B cell (primary cell): ENCODE results near the gene C4BPB. TPM values are rescaled to one million over a fixed set of nuclear protein-coding genes. Genes with fewer than 3 reads are reported as not detected.

Source experiments
- ATAC-seq: fragments of 200-7000 bp; cut with Tn5 transposase; one replicate; pipeline ENCODE4 v1.10.0; 2021; ENCODE audit warnings: low read depth, mild to moderate bottlenecking, moderate number of reproducible peaks, moderate library complexity
- CTCF ChIA-PET: fragments of 350-600 bp; sonication (Branson Sonifier 250); formaldehyde crosslinking; loops from one replicate; lab custom pipeline; 2021; ENCODE audit warnings: antibody characterized with exemption, inconsistent platforms; lab: Charles Lee
- POLR2A ChIA-PET: fragments of 350-600 bp; sonication (Branson Sonifier 250); formaldehyde crosslinking; loops from one replicate; lab custom pipeline; 2021; ENCODE audit warnings: antibody characterized with exemption; lab: Charles Lee
- DNase-seq: peaks from one replicate; pipeline ENCODE4 v3.0.0; 2013
- H2AFZ ChIP-seq: 2 replicates; pipeline ENCODE4 v1.6.1; 2012; ENCODE audit warnings: mild to moderate bottlenecking, low read depth, low read length; ENCODE audit not compliant: insufficient read depth, poor library complexity, severe bottlenecking
- H3K27ac ChIP-seq, 2 donors: 1 replicate in 1 of 2; 2 replicates in 1 of 2; pipeline ENCODE4 v1.5.1; 2012 to 2013; ENCODE audit warnings: low read length in 2 of 2, mild to moderate bottlenecking in 2 of 2, moderate library complexity in 1 of 2
- H3K27me3 ChIP-seq, 4 experiments: fragments of 200-600 bp in 1 of 4; sonication (generic) in 1 of 4; replicated peaks in 1 of 4; 1 replicate in 2 of 4; 2 replicates in 2 of 4; pipeline versions ENCODE4 v1.6.1 to v1.7.0; 2013 to 2016; ENCODE audit warnings: low read length in 3 of 4, mild to moderate bottlenecking in 2 of 4, mixed read lengths in 1 of 4, moderate library complexity in 1 of 4; ENCODE audit not compliant: insufficient read depth in 4 of 4, control insufficient read depth in 3 of 4; ENCODE audit errors: control extremely low read depth in 1 of 4
- H3K36me3 ChIP-seq, 2 experiments: replicated peaks in 1 of 2; 1 replicate in 1 of 2; 2 replicates in 1 of 2; pipeline versions ENCODE4 v1.6.1 to v1.7.1; 2013; ENCODE audit warnings: low read length in 1 of 2; ENCODE audit not compliant: insufficient read depth in 2 of 2, control insufficient read depth in 1 of 2; ENCODE audit errors: control extremely low read depth in 1 of 2, extremely low read depth in 1 of 2
- H3K4me1 ChIP-seq, 2 donors: fragments of 200-600 bp in 1 of 2; sonication (generic) in 1 of 2; 1 replicate in 1 of 2; 2 replicates in 1 of 2; pipeline versions ENCODE4 v1.5.1 to v1.6.1; 2013 to 2017; ENCODE audit warnings: low read length in 2 of 2; ENCODE audit not compliant: control insufficient read depth in 2 of 2, insufficient read depth in 2 of 2
- H3K4me2 ChIP-seq: replicated peaks from 2 replicates; pipeline ENCODE3; 2012; ENCODE audit warnings: mild to moderate bottlenecking, low read depth, low read length; ENCODE audit not compliant: poor library complexity, severe bottlenecking
- H3K4me3 ChIP-seq, 5 experiments: fragments of 200-600 bp in 1 of 5; sonication (generic) in 1 of 5; 1 replicate in 3 of 5; 2 replicates in 2 of 5; pipeline versions ENCODE4 v1.5.1 to v1.7.0; 2011 to 2016; ENCODE audit warnings: low read length in 4 of 5, mild to moderate bottlenecking in 4 of 5, low read depth in 2 of 5, control low read depth in 1 of 5, moderate library complexity in 1 of 5; ENCODE audit not compliant: insufficient read depth in 1 of 5; ENCODE audit errors: control extremely low read depth in 1 of 5, extremely low read depth in 1 of 5
- H3K79me2 ChIP-seq: fragments of 200-600 bp; sonication (generic); one replicate; pipeline ENCODE4 v1.6.0; 2016; ENCODE audit warnings: low read length; ENCODE audit not compliant: control insufficient read depth, insufficient read depth
- H3K9ac ChIP-seq: fragments of 200-600 bp; sonication (generic); 2 replicates; pipeline ENCODE4 v1.6.1; 2017; ENCODE audit warnings: mild to moderate bottlenecking, low read length, moderate library complexity
- H3K9me3 ChIP-seq, 3 donors: one replicate each; pipeline versions ENCODE4 v1.6.1 to v1.7.1; 2013; ENCODE audit warnings: low read length in 2 of 3; ENCODE audit not compliant: control insufficient read depth in 2 of 3, insufficient read depth in 1 of 3; ENCODE audit errors: control extremely low read depth in 1 of 3
- H4K20me1 ChIP-seq: 2 replicates; pipeline ENCODE4 v1.6.0; 2012; ENCODE audit warnings: mild to moderate bottlenecking, low read length; ENCODE audit not compliant: insufficient read depth, control insufficient read depth, poor library complexity, severe bottlenecking
- H3K27ac Mint-ChIP-seq: one replicate; pipeline ENCODE4 v1.8.0; 2021; ENCODE audit warnings: mixed read lengths
- H3K27me3 Mint-ChIP-seq: one replicate; pipeline ENCODE4 v1.8.0; 2021; ENCODE audit warnings: mixed read lengths
- H3K4me1 Mint-ChIP-seq: one replicate; pipeline ENCODE4 v1.8.0; 2021; ENCODE audit warnings: mixed read lengths
- H3K4me3 Mint-ChIP-seq: one replicate; pipeline ENCODE4 v1.8.0; 2021; ENCODE audit warnings: mixed read lengths
- H3K9me3 Mint-ChIP-seq: one replicate; pipeline ENCODE4 v1.8.0; 2022; ENCODE audit warnings: mixed read lengths; ENCODE audit not compliant: insufficient read depth
- CTCF ChIP-seq: fragments of 200-600 bp; IDR thresholded peaks from one replicate; pipeline ENCODE4 v1.8.0; 2022; ENCODE audit warnings: antibody characterized with exemption, mild to moderate bottlenecking
- EZH2 ChIP-seq: IDR thresholded peaks from 2 replicates; pipeline ENCODE4 v1.6.1; 2012; ENCODE audit warnings: borderline replicate concordance, low read depth, mild to moderate bottlenecking, moderate library complexity, low read length; ENCODE audit not compliant: insufficient read depth, poor library complexity, severe bottlenecking
- WGBS: methylation state at CpG from one replicate; pipeline ENCODE4 v1.1.5; 2013; ENCODE audit warnings: missing lambda C conversion rate; ENCODE audit not compliant: insufficient coverage; 5-methylcytosine and 5-hydroxymethylcytosine counted together
- intact Hi-C: fragments of 100-400 bp; cut with micrococcal nuclease; formaldehyde crosslinking; loops from one replicate; pipeline ENCODE4 v1.10.0; 2022
- polyA plus RNA-seq: library from polyadenylated mRNA; depleted of rRNA; stranded (reverse); fragments of >200 nt; gene quantifications from 2 replicates; pipeline ENCODE4 v1.2.3, GENCODE V29; 2012
- total RNA-seq, 2 donors: library from RNA; stranded (reverse); fragments of 120-200 nt in 1 of 2; gene quantifications; 1 replicate in 1 of 2; 2 replicates in 1 of 2; pipeline versions ENCODE4 v1.2.3 to v1.2.4, GENCODE V29; 2013 to 2022

Gene C4BPB
- total and polyA plus RNA-seq, 2 donors (not counting 1 experiment from before 2014, with no cell fraction given) = 0.34 TPM; not detected in 1

GRCh38 chr1:207081088-207081487, 7.6 kb upstream of the C4BPB start:
- peaks cover 3 to 5% of the 10 kb centered on the region in 2 donors for H3K4me1 ChIP-seq
- no peaks in the 10 kb centered on the region for H3K9me3 ChIP-seq
- intact Hi-C loops = loop anchor here (5.0 kb wide), 1 partner anchor 256 kb away; no protein-coding TSS in a partner anchor
- no peaks in the 10 kb centered on the region for H3K79me2 ChIP-seq
- Mint-ChIP-seq H3K27me3 (no peaks in the 10 kb centered on the region), H3K27ac (no peak overlapping the region), H3K4me1 (peaks cover 9% of the 10 kb centered on the region), H3K4me3 (no peak overlapping the region), H3K9me3 (no peaks in the 10 kb centered on the region)
- CTCF ChIA-PET = interaction anchor here (1.2 to 13.0 kb wide), 9 partner anchors 10 to 419 kb away, joined by 3 to 209 read pairs (median 8); partner anchors contain the start of genes CR2, PFKFB2 and YOD1
- H3K36me3 ChIP-seq = peaks cover 0 to 3% of the 10 kb centered on the region in 2 experiments
- no peak overlapping the region for H3K9ac ChIP-seq
- H4K20me1 ChIP-seq = no peaks in the 10 kb centered on the region
- DNase-seq (no peak), ATAC-seq (no peak)
- TF ChIP-seq CTCF (no peak), EZH2 (no peak)
- H3K4me2 ChIP-seq = no peak overlapping the region
- H3K27me3 ChIP-seq = no peaks in the 10 kb centered on the region
- no CpG with 5 or more reads among the region's 2 CpGs for WGBS
- H2AFZ ChIP-seq = no peak overlapping the region
- no peak overlapping the region for H3K4me3 ChIP-seq
- H3K27ac ChIP-seq = no peak overlapping the region
- POLR2A ChIA-PET = no interaction called here

- H3K4me3 Mint-ChIP-seq = no peak overlapping the region
- Histone ChIP-seq H3K27ac (no peak overlapping the region), H3K4me3 (no peak overlapping the region), H3K36me3 (peaks cover 0 to 3% of the 10 kb centered on the region in 2 experiments), H3K27me3 (no peaks in the 10 kb centered on the region), H3K79me2 (no peaks in the 10 kb centered on the region), H3K4me1 (peaks cover 3 to 5% of the 10 kb centered on the region in 2 donors), H3K9ac (no peak overlapping the region), H2AFZ (no peak overlapping the region), H3K9me3 (no peaks in the 10 kb centered on the region), H4K20me1 (no peaks in the 10 kb centered on the region), H3K4me2 (no peak overlapping the region)
- ChIA-PET CTCF (interaction anchor here (1.2 to 13.0 kb wide), 7 partner anchors 11 to 419 kb away, joined by 4 to 209 read pairs (median 25); partner anchors contain the start of genes CR1, CR2, PFKFB2 and YOD1), POLR2A (no interaction called here)
- WGBS = no CpG with 5 or more reads among the region's 2 CpGs
- TF ChIP-seq CTCF (no peak), EZH2 (no peak)
- H3K4me1 Mint-ChIP-seq = peaks cover 9% of the 10 kb centered on the region
- H3K9me3 Mint-ChIP-seq = no peaks in the 10 kb centered on the region
- DNase-seq (no peak), ATAC-seq (no peak)
- intact Hi-C loops = loop anchor here (5.0 kb wide), 1 partner anchor 255 kb away; no protein-coding TSS in a partner anchor
- no peaks in the 10 kb centered on the region for H3K27me3 Mint-ChIP-seq
- H3K27ac Mint-ChIP-seq = no peak overlapping the region
Measured at GRCh38 chr1:207081806-207082205, 6.9 kb upstream of the C4BPB start.
